B cell (primary cell): ENCODE measurements around the gene GYG2. TPM values are rescaled to one million over a fixed set of nuclear protein-coding genes. Genes with fewer than 3 reads are reported as not detected.
"Not testable (repeated sequence)": the region's sequence is repeated elsewhere in the genome, so short reads cannot be mapped to it uniquely, and the experiment has no call there.

Source experiments
- ATAC-seq: fragments of 200-7000 bp; cut with Tn5 transposase; one replicate; pipeline ENCODE4 v1.10.0; 2021; ENCODE audit warnings: low read depth, mild to moderate bottlenecking, moderate number of reproducible peaks, moderate library complexity
- CTCF ChIA-PET: fragments of 350-600 bp; sonication (Branson Sonifier 250); formaldehyde crosslinking; loops from one replicate; lab custom pipeline; 2021; ENCODE audit warnings: antibody characterized with exemption, inconsistent platforms; lab: Charles Lee
- POLR2A ChIA-PET: fragments of 350-600 bp; sonication (Branson Sonifier 250); formaldehyde crosslinking; loops from one replicate; lab custom pipeline; 2021; ENCODE audit warnings: antibody characterized with exemption; lab: Charles Lee
- DNase-seq: peaks from one replicate; pipeline ENCODE4 v3.0.0; 2013
- H2AFZ ChIP-seq: 2 replicates; pipeline ENCODE4 v1.6.1; 2012; ENCODE audit warnings: mild to moderate bottlenecking, low read depth, low read length; ENCODE audit not compliant: insufficient read depth, poor library complexity, severe bottlenecking
- H3K27ac ChIP-seq, 2 donors: 1 replicate in 1 of 2; 2 replicates in 1 of 2; pipeline ENCODE4 v1.5.1; 2012 to 2013; ENCODE audit warnings: low read length in 2 of 2, mild to moderate bottlenecking in 2 of 2, moderate library complexity in 1 of 2
- H3K27me3 ChIP-seq, 4 experiments: fragments of 200-600 bp in 1 of 4; sonication (generic) in 1 of 4; replicated peaks in 1 of 4; 1 replicate in 2 of 4; 2 replicates in 2 of 4; pipeline versions ENCODE4 v1.6.1 to v1.7.0; 2013 to 2016; ENCODE audit warnings: low read length in 3 of 4, mild to moderate bottlenecking in 2 of 4, mixed read lengths in 1 of 4, moderate library complexity in 1 of 4; ENCODE audit not compliant: insufficient read depth in 4 of 4, control insufficient read depth in 3 of 4; ENCODE audit errors: control extremely low read depth in 1 of 4
- H3K36me3 ChIP-seq, 2 experiments: replicated peaks in 1 of 2; 1 replicate in 1 of 2; 2 replicates in 1 of 2; pipeline versions ENCODE4 v1.6.1 to v1.7.1; 2013; ENCODE audit warnings: low read length in 1 of 2; ENCODE audit not compliant: insufficient read depth in 2 of 2, control insufficient read depth in 1 of 2; ENCODE audit errors: control extremely low read depth in 1 of 2, extremely low read depth in 1 of 2
- H3K4me1 ChIP-seq, 2 donors: fragments of 200-600 bp in 1 of 2; sonication (generic) in 1 of 2; 1 replicate in 1 of 2; 2 replicates in 1 of 2; pipeline versions ENCODE4 v1.5.1 to v1.6.1; 2013 to 2017; ENCODE audit warnings: low read length in 2 of 2; ENCODE audit not compliant: control insufficient read depth in 2 of 2, insufficient read depth in 2 of 2
- H3K4me2 ChIP-seq: replicated peaks from 2 replicates; pipeline ENCODE3; 2012; ENCODE audit warnings: mild to moderate bottlenecking, low read depth, low read length; ENCODE audit not compliant: poor library complexity, severe bottlenecking
- H3K4me3 ChIP-seq, 5 experiments: fragments of 200-600 bp in 1 of 5; sonication (generic) in 1 of 5; 1 replicate in 3 of 5; 2 replicates in 2 of 5; pipeline versions ENCODE4 v1.5.1 to v1.7.0; 2011 to 2016; ENCODE audit warnings: low read length in 4 of 5, mild to moderate bottlenecking in 4 of 5, low read depth in 2 of 5, control low read depth in 1 of 5, moderate library complexity in 1 of 5; ENCODE audit not compliant: insufficient read depth in 1 of 5; ENCODE audit errors: control extremely low read depth in 1 of 5, extremely low read depth in 1 of 5
- H3K79me2 ChIP-seq: fragments of 200-600 bp; sonication (generic); one replicate; pipeline ENCODE4 v1.6.0; 2016; ENCODE audit warnings: low read length; ENCODE audit not compliant: control insufficient read depth, insufficient read depth
- H3K9ac ChIP-seq: fragments of 200-600 bp; sonication (generic); 2 replicates; pipeline ENCODE4 v1.6.1; 2017; ENCODE audit warnings: mild to moderate bottlenecking, low read length, moderate library complexity
- H3K9me3 ChIP-seq, 3 donors: one replicate each; pipeline versions ENCODE4 v1.6.1 to v1.7.1; 2013; ENCODE audit warnings: low read length in 2 of 3; ENCODE audit not compliant: control insufficient read depth in 2 of 3, insufficient read depth in 1 of 3; ENCODE audit errors: control extremely low read depth in 1 of 3
- H4K20me1 ChIP-seq: 2 replicates; pipeline ENCODE4 v1.6.0; 2012; ENCODE audit warnings: mild to moderate bottlenecking, low read length; ENCODE audit not compliant: insufficient read depth, control insufficient read depth, poor library complexity, severe bottlenecking
- H3K27ac Mint-ChIP-seq: one replicate; pipeline ENCODE4 v1.8.0; 2021; ENCODE audit warnings: mixed read lengths
- H3K27me3 Mint-ChIP-seq: one replicate; pipeline ENCODE4 v1.8.0; 2021; ENCODE audit warnings: mixed read lengths
- H3K4me1 Mint-ChIP-seq: one replicate; pipeline ENCODE4 v1.8.0; 2021; ENCODE audit warnings: mixed read lengths
- H3K4me3 Mint-ChIP-seq: one replicate; pipeline ENCODE4 v1.8.0; 2021; ENCODE audit warnings: mixed read lengths
- H3K9me3 Mint-ChIP-seq: one replicate; pipeline ENCODE4 v1.8.0; 2022; ENCODE audit warnings: mixed read lengths; ENCODE audit not compliant: insufficient read depth
- EZH2 ChIP-seq: IDR thresholded peaks from 2 replicates; pipeline ENCODE4 v1.6.1; 2012; ENCODE audit warnings: borderline replicate concordance, low read depth, mild to moderate bottlenecking, moderate library complexity, low read length; ENCODE audit not compliant: insufficient read depth, poor library complexity, severe bottlenecking
- WGBS: methylation state at CpG from one replicate; pipeline ENCODE4 v1.1.5; 2013; ENCODE audit warnings: missing lambda C conversion rate; ENCODE audit not compliant: insufficient coverage; 5-methylcytosine and 5-hydroxymethylcytosine counted together
- intact Hi-C: fragments of 100-400 bp; cut with micrococcal nuclease; formaldehyde crosslinking; loops from one replicate; pipeline ENCODE4 v1.10.0; 2022
- polyA minus RNA-seq: library from RNA; depleted of rRNA, polyadenylated mRNA; stranded (reverse); fragments of >200 nt; gene quantifications from 2 replicates; pipeline ENCODE4 v1.2.3, GENCODE V29; 2012
- polyA plus RNA-seq: library from polyadenylated mRNA; depleted of rRNA; stranded (reverse); fragments of >200 nt; gene quantifications from 2 replicates; pipeline ENCODE4 v1.2.3, GENCODE V29; 2012
- total RNA-seq, 2 donors: library from RNA; stranded (reverse); fragments of 120-200 nt in 1 of 2; gene quantifications; 1 replicate in 1 of 2; 2 replicates in 1 of 2; pipeline versions ENCODE4 v1.2.3 to v1.2.4, GENCODE V29; 2013 to 2022
- TF ChIP-seq, protein P1 (sequence below): fragments of 200-600 bp; IDR thresholded peaks from one replicate; pipeline ENCODE4 v1.8.0; 2022; ENCODE audit warnings: antibody characterized with exemption, mild to moderate bottlenecking

GYG2 gene
- total RNA-seq = not detected in 2 replicates
- 0.05 TPM for total RNA-seq (2013)
- not detected in 2 replicates for polyA plus RNA-seq
- 0.14 TPM in 1 of 2 replicates, not detected in the other for polyA minus RNA-seq

DNA sequence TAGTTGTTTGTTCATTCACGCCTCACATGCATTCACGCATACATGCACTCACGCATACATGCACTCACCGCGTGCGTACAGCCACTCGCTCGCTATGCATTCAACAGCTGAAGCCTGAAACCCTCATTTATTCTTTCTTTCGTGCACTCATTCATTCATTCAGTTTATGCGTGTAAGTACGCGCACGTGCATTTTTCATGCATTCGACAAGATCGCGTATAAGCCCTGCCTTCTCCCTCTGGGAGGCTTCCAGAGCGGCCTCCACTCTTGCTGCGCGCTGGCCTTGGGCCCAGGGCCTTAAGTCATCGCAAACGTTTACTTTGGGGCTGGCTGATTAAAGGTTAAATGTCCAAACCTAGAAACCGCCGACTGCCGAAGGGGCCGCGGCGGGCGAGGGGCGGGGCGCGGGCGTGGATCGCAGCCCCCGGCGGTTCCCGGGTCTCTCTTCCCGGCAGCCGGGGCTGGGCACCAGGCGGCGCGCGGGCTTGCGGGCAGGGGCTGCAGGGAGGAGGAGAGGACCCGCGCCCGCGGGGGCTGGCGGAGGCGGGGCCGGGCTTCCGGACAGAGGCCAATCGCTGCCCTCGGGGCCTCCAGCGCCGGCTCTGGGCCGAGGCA lies at the start of gene GYG2:
Gene GYG2 (plus strand): TSS at position 587 of the 615 bp plus-strand sequence. CDS start 1,259 bp downstream, outside the sequence.
- TF ChIP-seq EZH2 = no peak
- TF ChIP-seq, protein P1, sequence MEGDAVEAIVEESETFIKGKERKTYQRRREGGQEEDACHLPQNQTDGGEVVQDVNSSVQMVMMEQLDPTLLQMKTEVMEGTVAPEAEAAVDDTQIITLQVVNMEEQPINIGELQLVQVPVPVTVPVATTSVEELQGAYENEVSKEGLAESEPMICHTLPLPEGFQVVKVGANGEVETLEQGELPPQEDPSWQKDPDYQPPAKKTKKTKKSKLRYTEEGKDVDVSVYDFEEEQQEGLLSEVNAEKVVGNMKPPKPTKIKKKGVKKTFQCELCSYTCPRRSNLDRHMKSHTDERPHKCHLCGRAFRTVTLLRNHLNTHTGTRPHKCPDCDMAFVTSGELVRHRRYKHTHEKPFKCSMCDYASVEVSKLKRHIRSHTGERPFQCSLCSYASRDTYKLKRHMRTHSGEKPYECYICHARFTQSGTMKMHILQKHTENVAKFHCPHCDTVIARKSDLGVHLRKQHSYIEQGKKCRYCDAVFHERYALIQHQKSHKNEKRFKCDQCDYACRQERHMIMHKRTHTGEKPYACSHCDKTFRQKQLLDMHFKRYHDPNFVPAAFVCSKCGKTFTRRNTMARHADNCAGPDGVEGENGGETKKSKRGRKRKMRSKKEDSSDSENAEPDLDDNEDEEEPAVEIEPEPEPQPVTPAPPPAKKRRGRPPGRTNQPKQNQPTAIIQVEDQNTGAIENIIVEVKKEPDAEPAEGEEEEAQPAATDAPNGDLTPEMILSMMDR = no peak
- peak within 1 kb of the TSS; percentile 58 for H3K4me2 ChIP-seq
- ATAC-seq (no peak), DNase-seq (no peak)
- no peak within 1 kb of the TSS for H3K27ac Mint-ChIP-seq
- H4K20me1 ChIP-seq = no peaks in the 10 kb centered on the region
- H3K27ac ChIP-seq = no peak within 1 kb of the TSS
- H3K4me3 Mint-ChIP-seq = no peak within 1 kb of the TSS
- CTCF ChIA-PET = no interaction called here
- peak within 1 kb of the TSS; percentile 23 for H2AFZ ChIP-seq
- H3K9ac ChIP-seq = no peak within 1 kb of the TSS
- no peaks in the 10 kb centered on the region for H3K36me3 ChIP-seq
- peaks cover 0 to 4% (median 3%) of the 10 kb centered on the region in 3 donors for H3K9me3 ChIP-seq
- H3K4me3 ChIP-seq = peak within 1 kb of the TSS in 1 of 5 experiments; percentile 15
- H3K9me3 Mint-ChIP-seq = no peaks in the 10 kb centered on the region
- intact Hi-C loops = no loop called here
- H3K79me2 ChIP-seq = no peaks in the 10 kb centered on the region
- H3K27me3 Mint-ChIP-seq = peaks cover 8% of the 10 kb centered on the region
- POLR2A ChIA-PET = no interaction called here
- H3K4me1 Mint-ChIP-seq = no peaks in the 10 kb centered on the region
- peaks cover 0 to 14% (median 9%) of the 10 kb centered on the region in 4 experiments for H3K27me3 ChIP-seq
- WGBS = 35% methylated on average over 23 of the region's 56 CpGs
- peaks cover 0 to 6% of the 10 kb centered on the region in 2 donors for H3K4me1 ChIP-seq

DNA sequence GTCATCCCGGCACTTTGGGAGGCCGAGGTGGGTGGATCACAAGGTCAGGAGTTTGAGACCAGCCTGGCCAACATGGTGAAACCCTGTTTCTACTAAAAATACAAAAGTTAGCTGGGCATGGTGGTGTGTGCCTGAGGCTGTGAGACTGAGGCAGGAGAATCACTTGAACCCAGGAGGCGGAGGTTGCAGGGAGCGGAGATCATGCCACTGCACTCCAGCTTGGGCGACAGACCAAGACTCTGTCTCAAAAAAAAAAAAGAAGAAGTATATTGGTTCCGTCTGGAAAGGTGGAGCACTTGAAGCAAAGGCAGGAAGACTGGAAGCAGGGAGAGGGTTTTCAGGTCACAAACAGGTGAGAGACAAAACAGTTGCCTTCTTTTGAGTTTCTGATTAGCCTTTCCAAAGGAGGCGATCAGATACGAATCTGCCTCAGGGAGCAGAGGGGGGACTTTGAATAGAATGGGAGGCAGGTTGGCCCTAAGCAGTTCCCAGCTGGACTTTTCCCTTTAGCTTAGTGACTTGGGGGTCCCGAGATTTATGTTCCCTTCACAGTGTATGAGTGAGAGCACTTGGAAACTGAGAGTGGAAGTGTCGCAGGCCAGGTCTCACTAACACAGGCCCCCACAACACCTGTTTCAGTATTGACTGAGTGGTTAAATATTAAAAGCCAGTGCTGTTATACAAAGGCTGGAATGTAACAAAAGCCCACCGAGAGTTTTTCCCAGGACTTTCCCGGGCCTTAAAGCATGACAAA lies 48.1 kb upstream of the GYG2 start:
- DNase-seq, H3K4me3 Mint-ChIP-seq, H3K9me3 Mint-ChIP-seq, H2AFZ ChIP-seq, H3K9ac ChIP-seq, H3K4me3 ChIP-seq, ATAC-seq, H3K27me3 Mint-ChIP-seq, H3K4me1 ChIP-seq, H4K20me1 ChIP-seq, H3K9me3 ChIP-seq, intact Hi-C loops, POLR2A ChIA-PET, H3K4me1 Mint-ChIP-seq, H3K36me3 ChIP-seq, H3K79me2 ChIP-seq, H3K27ac Mint-ChIP-seq, H3K27me3 ChIP-seq, CTCF ChIA-PET, H3K4me2 ChIP-seq, H3K27ac ChIP-seq: not testable (repeated sequence)
- WGBS = 80% methylated on average over 7 of the region's 12 CpGs
